SK-N-SH treated with all-trans-retinoic acid at 6 μM for 48 hours (cell line): ENCODE measurements around the gene CTSE.

Experiments used
- ARNTL ChIP-seq: fragments of 450-650 bp; formaldehyde crosslinking; IDR thresholded peaks from 2 replicates; pipeline ENCODE4 v1.5.0; 2020; ENCODE audit warnings: low read depth, mild to moderate bottlenecking, moderate library complexity, borderline replicate concordance
- CREB5 ChIP-seq: fragments of 250-450 bp; sonication (Bioruptor Pico); IDR thresholded peaks from 2 replicates; pipeline ENCODE4 v1.5.1; 2020; ENCODE audit warnings: low read depth, mild to moderate bottlenecking, moderate library complexity
- CSRNP3 ChIP-seq: fragments of 250-450 bp; sonication (Bioruptor Pico); IDR thresholded peaks from 2 replicates; pipeline ENCODE4 v1.5.1; 2021; ENCODE audit warnings: mild to moderate bottlenecking, moderate library complexity
- GLIS3 ChIP-seq: fragments of 250-450 bp; sonication (Bioruptor Pico); IDR thresholded peaks from 2 replicates; pipeline ENCODE4 v1.5.0; 2020; ENCODE audit warnings: mild to moderate bottlenecking, moderate library complexity
- PATZ1 ChIP-seq: fragments of 250-450 bp; sonication (Bioruptor Pico); IDR thresholded peaks from 2 replicates; pipeline ENCODE4 v1.8.0; 2020; ENCODE audit warnings: mild to moderate bottlenecking, moderate library complexity, borderline replicate concordance
- PPARA ChIP-seq: fragments of 250-450 bp; sonication (Bioruptor Pico); IDR thresholded peaks from 2 replicates; pipeline ENCODE4 v1.5.0; 2020; ENCODE audit warnings: mild to moderate bottlenecking, borderline replicate concordance
- RARB ChIP-seq: fragments of 250-450 bp; sonication (Bioruptor Pico); IDR thresholded peaks from 2 replicates; pipeline ENCODE4 v1.8.0; 2021; ENCODE audit warnings: mild to moderate bottlenecking, moderate library complexity
- TOX ChIP-seq: fragments of 250-450 bp; sonication (Bioruptor Pico); IDR thresholded peaks from 2 replicates; pipeline ENCODE4 v1.8.0; 2021; ENCODE audit warnings: mild to moderate bottlenecking, moderate library complexity, borderline replicate concordance
- TSHZ2 ChIP-seq: fragments of 250-450 bp; sonication (Bioruptor Pico); IDR thresholded peaks from 2 replicates; pipeline ENCODE4 v1.5.0; 2020; ENCODE audit warnings: mild to moderate bottlenecking, moderate library complexity
- ZC3H10 ChIP-seq: fragments of 250-450 bp; sonication (Bioruptor Pico); IDR thresholded peaks from 2 replicates; pipeline ENCODE4 v1.5.1; 2021; ENCODE audit warnings: mild to moderate bottlenecking, moderate library complexity
- ZFP3 ChIP-seq: fragments of 250-450 bp; sonication (Bioruptor Pico); IDR thresholded peaks from 2 replicates; pipeline ENCODE4 v1.5.0; 2020; ENCODE audit warnings: mild to moderate bottlenecking, moderate library complexity
- ZFP30 ChIP-seq: fragments of 450-650 bp; formaldehyde crosslinking; IDR thresholded peaks from 2 replicates; pipeline ENCODE4 v1.5.0; 2022; ENCODE audit warnings: mild to moderate bottlenecking, moderate library complexity
- ZNF565 ChIP-seq: fragments of 450-650 bp; formaldehyde crosslinking; conservative IDR thresholded peaks from 2 replicates; pipeline ENCODE4 v1.5.0; 2020; ENCODE audit warnings: low read depth, mild to moderate bottlenecking, moderate library complexity

GRCh38 chr1:205978676-205979075 lies 45.0 kb downstream of the CTSE start:
- TF ChIP-seq ZFP3 (CRISPR knock-in tag) (no peak), ZFP30 (CRISPR knock-in tag) (no peak), CREB5 (no peak), ARNTL (no peak), RARB (CRISPR knock-in tag) (no peak), TOX (CRISPR knock-in tag) (no peak), TSHZ2 (CRISPR knock-in tag) (no peak), PATZ1 (CRISPR knock-in tag) (no peak), ZNF565 (CRISPR knock-in tag) (no peak), CSRNP3 (CRISPR knock-in tag) (no peak), ZC3H10 (no peak), PPARA (CRISPR knock-in tag) (no peak), GLIS3 (CRISPR knock-in tag) (no peak)
